ENCODE data around the gene HYOU1.
"Not testable (repeated sequence)": the region's sequence is repeated elsewhere in the genome, so short reads cannot be mapped to it uniquely, and the experiment has no call there.

The HYOU1 gene

GRCh38 chr11:119017377-119017776, 39.6 kb downstream of the HYOU1 start:
- not testable (repeated sequence) for DNase-seq

GRCh38 chr11:119016216-119017009, 40.6 kb downstream of the HYOU1 start:
- no peak for DNase-seq

GRCh38 chr11:119015054-119015611, 41.9 kb downstream of the HYOU1 start:
- DNase-seq = no peak

GRCh38 chr11:119014209-119014924, 42.6 kb downstream of the HYOU1 start:
- no peak for DNase-seq

- no peak for DNase-seq
Observed at GRCh38 chr11:119012629-119013170, 44.3 kb downstream of the HYOU1 start.

- no peak for DNase-seq
Observed at GRCh38 chr11:119011476-119012053, 45.4 kb downstream of the HYOU1 start.

GRCh38 chr11:119006656-119007055, 50.3 kb downstream of the HYOU1 start:
- no peak for DNase-seq

- DNase-seq = no peak
Observed at GRCh38 chr11:119000906-119001305, 56.1 kb downstream of the HYOU1 start.

- no peak for DNase-seq
Observed at GRCh38 chr11:118998822-118999221, 58.2 kb downstream of the HYOU1 start.

GRCh38 chr11:118998388-118998717, 58.7 kb downstream of the HYOU1 start:
- no peak for DNase-seq

GRCh38 chr11:118997627-118998387, 59.2 kb downstream of the HYOU1 start, which contains the start of gene CENATAC:
TSS of gene CENATAC (plus strand) at chr11:118998138. CDS start at chr11:118998198, 60 bp downstream.
- DNase-seq = peak; percentile 75 to 93

GRCh38 chr11:118996926-118997626, 59.9 kb downstream of the HYOU1 start:
- no peak for DNase-seq

Measured in NCI-H446 (cell line).